ENCODE results near the gene RFX8. TPM values are rescaled to one million over a fixed set of nuclear protein-coding genes. Genes with fewer than 3 reads are reported as not detected.
"Not testable (repeated sequence)": the region's sequence is repeated elsewhere in the genome, so short reads cannot be mapped to it uniquely, and the experiment has no call there.

Gene RFX8
- total RNA-seq, 4 donors from 2014 or later, result 0.27 TPM; not detected in 3

DNA sequence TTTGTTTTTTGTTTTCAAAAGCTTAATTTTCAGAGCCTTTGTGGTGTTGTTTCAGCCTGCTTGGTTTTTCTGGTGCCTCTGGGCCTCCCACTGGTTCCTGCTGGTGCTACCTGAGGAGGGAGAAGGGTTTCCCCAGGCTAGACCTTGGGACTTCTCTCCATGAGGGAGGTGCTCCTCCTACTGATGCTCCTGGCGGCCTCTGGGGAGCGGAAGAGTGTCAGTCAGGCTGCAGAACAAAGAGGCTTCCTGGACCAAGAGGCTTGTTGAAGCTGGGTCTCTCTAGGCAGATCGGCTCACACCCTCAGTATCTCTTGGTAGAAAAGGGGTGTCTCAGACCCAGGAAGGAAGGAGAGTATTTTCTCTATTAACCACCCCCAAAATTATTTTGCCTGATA is 32.2 kb downstream of the RFX8 start:
- in situ Hi-C loops (cut with MboI; ENCODE audit: low sequenced_read_pairs in 4 of 4), result no loop called here
- intact Hi-C loops (cut with DNase I; ENCODE audit: low total_unique reads), result no loop called here

DNA sequence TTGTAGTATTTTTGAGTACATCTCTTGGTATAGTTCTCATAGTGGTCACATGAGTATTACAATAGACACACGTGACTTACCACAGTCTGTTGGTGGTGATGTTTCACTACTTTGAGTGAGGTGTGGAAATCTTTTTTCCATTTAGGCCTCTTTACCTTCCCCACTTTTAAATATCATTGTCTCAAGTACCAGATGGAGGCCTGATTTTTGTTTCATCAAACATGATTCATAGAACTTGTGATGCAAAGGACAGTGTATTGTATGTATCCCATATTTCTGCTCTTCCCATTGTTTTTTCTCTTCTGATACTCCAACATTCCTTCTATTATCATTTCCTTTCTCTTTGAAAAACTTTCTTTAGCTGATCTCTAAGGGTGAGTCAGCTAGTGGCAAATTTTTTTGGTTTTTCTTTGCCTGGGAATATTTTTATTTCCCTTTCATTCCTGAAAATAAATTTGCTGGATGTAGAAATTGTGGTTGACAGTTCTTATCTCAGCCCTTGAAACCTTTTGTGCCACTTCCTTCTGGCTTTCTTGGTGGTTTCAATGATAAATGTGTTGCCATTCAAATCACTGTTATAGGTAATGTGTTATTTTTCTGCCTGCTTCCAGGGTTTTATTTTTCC is 32.8 kb downstream of the RFX8 start:
- Histone ChIP-seq H3K36me3 (no peaks in the 10 kb centered on the region), H3K4me3 (no peak overlapping the region), H3K4me1 (no peaks in the 10 kb centered on the region), H3K9me3 (no peaks in the 10 kb centered on the region), H3K27ac (no peak overlapping the region), H3K27me3 (no peaks in the 10 kb centered on the region)
- intact Hi-C loops (cut with DNase I; ENCODE audit: low total_unique reads) (no loop called here), in situ Hi-C loops (cut with MboI; ENCODE audit: low sequenced_read_pairs in 4 of 4) (no loop called here)
- ATAC-seq, result no peak
- TF ChIP-seq POLR2A (IDR thresholded peaks at IDR 0.05) (no peak), CTCF (IDR thresholded peaks at IDR 0.05 in 4 of 5, conservative IDR thresholded peaks at IDR 0.05 in 1 of 5) (no peak)
- no peak for DNase-seq

More for the DNA sequence above, 32.2 kb downstream of the RFX8 start:
- DNase-seq (no peak), ATAC-seq (no peak)
- H3K9me3 ChIP-seq, result no peaks in the 10 kb centered on the region
- no peaks in the 10 kb centered on the region for H3K36me3 ChIP-seq
- no peaks in the 10 kb centered on the region for H3K27me3 ChIP-seq
- no peak overlapping the region for H3K27ac ChIP-seq
- no peaks in the 10 kb centered on the region for H3K4me1 ChIP-seq
- no peak for TF ChIP-seq POLR2A (IDR thresholded peaks at IDR 0.05)
- TF ChIP-seq CTCF (IDR thresholded peaks at IDR 0.05 in 4 of 5, conservative IDR thresholded peaks at IDR 0.05 in 1 of 5), result no peak
- no peak overlapping the region for H3K4me3 ChIP-seq

DNA sequence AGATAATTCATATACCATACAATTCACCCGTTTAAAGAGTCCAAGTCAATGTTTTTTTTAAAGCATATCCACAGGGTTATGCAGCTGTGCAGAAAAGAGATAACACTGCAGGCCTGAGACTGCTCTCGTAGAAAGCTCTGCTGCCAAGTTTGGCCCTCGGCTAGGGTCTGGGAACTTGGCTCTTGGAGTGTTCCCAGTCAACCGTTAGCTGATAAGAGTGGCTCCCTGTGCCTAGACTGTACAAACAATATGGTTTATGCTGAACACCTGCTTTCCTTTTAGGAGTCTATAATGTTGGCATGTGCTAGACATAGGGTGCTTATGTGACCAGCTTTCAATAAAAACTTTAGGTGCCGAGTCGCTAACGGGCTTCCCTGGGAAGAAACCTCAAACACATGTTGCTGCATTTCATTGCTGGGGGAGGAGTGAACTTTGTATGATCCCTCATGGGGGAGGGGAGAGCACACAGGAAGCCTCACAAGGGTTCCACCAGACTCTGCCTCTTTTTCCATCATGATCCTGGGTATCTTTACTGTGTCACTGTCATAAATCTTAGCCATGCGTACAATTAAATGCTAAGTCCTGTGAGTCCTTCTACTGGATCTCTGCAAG is 34.7 kb downstream of the RFX8 start:
- no peaks in the 10 kb centered on the region for H3K4me1 ChIP-seq
- no peak for DNase-seq
- H3K27me3 ChIP-seq, result no peaks in the 10 kb centered on the region
- in situ Hi-C loops (cut with MboI; ENCODE audit: low sequenced_read_pairs in 4 of 4), result no loop called here
- no peak for ATAC-seq
- no peaks in the 10 kb centered on the region for H3K9me3 ChIP-seq
- intact Hi-C loops (cut with DNase I; ENCODE audit: low total_unique reads), result no loop called here
- H3K27ac ChIP-seq, result no peak overlapping the region
- H3K4me3 ChIP-seq, result no peak overlapping the region
- TF ChIP-seq CTCF (IDR thresholded peaks at IDR 0.05 in 4 of 5, conservative IDR thresholded peaks at IDR 0.05 in 1 of 5) (no peak), POLR2A (IDR thresholded peaks at IDR 0.05) (no peak)
- no peaks in the 10 kb centered on the region for H3K36me3 ChIP-seq

- intact Hi-C loops (cut with DNase I; ENCODE audit: low total_unique reads) (no loop called here), in situ Hi-C loops (cut with MboI; ENCODE audit: low sequenced_read_pairs in 4 of 4) (no loop called here)
- Histone ChIP-seq H3K36me3 (no peaks in the 10 kb centered on the region), H3K4me1 (no peaks in the 10 kb centered on the region), H3K4me3 (no peak overlapping the region), H3K27me3 (no peaks in the 10 kb centered on the region), H3K27ac (no peak overlapping the region), H3K9me3 (no peaks in the 10 kb centered on the region)
- DNase-seq (no peak), ATAC-seq (no peak)
- TF ChIP-seq POLR2A (IDR thresholded peaks at IDR 0.05), result no peak
- TF ChIP-seq CTCF (IDR thresholded peaks at IDR 0.05 in 4 of 5, conservative IDR thresholded peaks at IDR 0.05 in 1 of 5), result no peak
These were observed 35.2 kb downstream of the RFX8 start for GRCh38 chr2:101439716-101440115.

DNA sequence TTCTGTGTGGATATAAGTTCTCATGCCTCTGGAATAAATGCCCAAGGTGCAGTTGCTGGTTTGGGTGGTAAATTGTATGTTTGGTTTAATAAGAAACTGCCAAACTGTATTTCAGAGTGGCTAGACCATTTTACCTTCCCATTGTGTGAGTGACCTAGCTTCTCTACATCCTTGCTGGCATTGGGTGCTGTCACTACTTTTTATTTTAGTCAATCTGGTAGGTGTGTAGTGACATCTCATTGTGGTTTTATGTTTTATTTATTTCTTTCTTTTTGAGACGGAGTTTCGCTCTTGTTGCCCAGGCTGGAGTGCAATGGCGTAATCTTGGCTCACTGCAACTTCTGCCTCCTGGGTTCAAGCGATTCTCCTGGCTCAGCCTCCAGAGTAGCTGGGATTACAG is 36.4 kb downstream of the RFX8 start:
- in situ Hi-C loops (cut with MboI; ENCODE audit: low sequenced_read_pairs in 4 of 4); intact Hi-C loops (cut with DNase I; ENCODE audit: low total_unique reads); H3K27ac ChIP-seq; ATAC-seq; DNase-seq; H3K36me3 ChIP-seq; H3K27me3 ChIP-seq; H3K4me3 ChIP-seq; H3K4me1 ChIP-seq; H3K9me3 ChIP-seq: not testable (repeated sequence)

All from gastrocnemius medialis (tissue), 4 donors.